NT2/D1 (cell line): ENCODE results near the gene RAB32.

Source experiments
- YY1 ChIP-seq: IDR thresholded peaks from 2 replicates; pipeline ENCODE4 v1.6.1; 2011; ENCODE audit not compliant: insufficient read length, insufficient read depth
- ZNF274 ChIP-seq: IDR thresholded peaks from 2 replicates; pipeline ENCODE4 v1.6.1; 2011; ENCODE audit warnings: mild to moderate bottlenecking, low read depth, low read length

- TF ChIP-seq YY1 (no peak), ZNF274 (no peak)
Measured at GRCh38 chr6:146498309-146498708, 45.3 kb upstream of the RAB32 start.
